GM18951 (cell line): ENCODE data around the gene PEX10.

Experiments
- POLR2A ChIP-seq: IDR thresholded peaks from 4 replicates; pipeline ENCODE4 v1.6.1; 2011; ENCODE audit warnings: mild to moderate bottlenecking; ENCODE audit not compliant: insufficient read length, insufficient read depth; ENCODE audit errors: extremely low read depth
- in situ Hi-C: fragments of 300-500 bp; cut with MboI; formaldehyde crosslinking; loops from one replicate; pipeline ENCODE4 v1.12.0; 2022; ENCODE audit warnings: low sequenced_read_pairs, mixed read lengths, inconsistent platforms; ENCODE audit not compliant: unreplicated experiment

Gene PEX10

GRCh38 chr1:2355373-2356261, 56.7 kb downstream of the PEX10 start:
- TF ChIP-seq POLR2A = no peak

GRCh38 chr1:2354511-2355372, 57.6 kb downstream of the PEX10 start:
- TF ChIP-seq POLR2A = no peak
- in situ Hi-C loops = no loop called here

More at GRCh38 chr1:2355373-2356261, 56.7 kb downstream of the PEX10 start:
- in situ Hi-C loops = no loop called here
